RWPE2 (cell line): ENCODE results near the gene ALK.

Experiments
- ATAC-seq: fragments of 200-7000 bp; cut with Tn5 transposase; 3 replicates; pipeline ENCODE4 v1.9.1; 2021; ENCODE audit warnings: low read depth
- DNase-seq: peaks from one replicate; pipeline ENCODE4 v3.0.0-alpha.2; 2020; ENCODE audit warnings: low spot score
- H3K27ac ChIP-seq: fragments of 450-650 bp; 2 replicates; pipeline ENCODE4 v1.5.1; 2017; ENCODE audit warnings: mild to moderate bottlenecking; ENCODE audit not compliant: poor library complexity, severe bottlenecking
- H3K27me3 ChIP-seq: fragments of 250-450 bp; sonication (Bioruptor Pico); 2 replicates; pipeline ENCODE4 v1.5.1; 2021; ENCODE audit warnings: mild to moderate bottlenecking, moderate library complexity; ENCODE audit not compliant: insufficient read depth, poor library complexity, severe bottlenecking
- H3K36me3 ChIP-seq: fragments of 250-450 bp; sonication (Bioruptor Pico); 2 replicates; pipeline ENCODE4 v1.5.1; 2020; ENCODE audit warnings: low read depth, mild to moderate bottlenecking, moderate library complexity
- H3K4me1 ChIP-seq: fragments of 250-450 bp; sonication (Bioruptor Pico); 2 replicates; pipeline ENCODE4 v1.5.1; 2021; ENCODE audit warnings: mild to moderate bottlenecking, moderate library complexity; ENCODE audit not compliant: insufficient read depth, poor library complexity, severe bottlenecking
- H3K4me3 ChIP-seq: fragments of 250-450 bp; sonication (Bioruptor Pico); 2 replicates; pipeline ENCODE4 v1.5.1; 2021; ENCODE audit warnings: mild to moderate bottlenecking, moderate library complexity; ENCODE audit not compliant: severe bottlenecking
- H3K9me3 ChIP-seq: fragments of 250-450 bp; sonication (Bioruptor Pico); 2 replicates; pipeline ENCODE4 v1.5.1; 2021; ENCODE audit warnings: mild to moderate bottlenecking, moderate library complexity; ENCODE audit not compliant: severe bottlenecking
- CTCF ChIP-seq: fragments of 450-650 bp; IDR thresholded peaks from one replicate; pipeline ENCODE4 v1.5.1; 2017; ENCODE audit warnings: mild to moderate bottlenecking, moderate library complexity; ENCODE audit not compliant: poor library complexity, severe bottlenecking

Gene ALK

GRCh38 chr2:29273685-29274611, 647.4 kb downstream of the ALK start:
- H3K27ac ChIP-seq, result no peak overlapping the region
- no peak for TF ChIP-seq CTCF
- H3K9me3 ChIP-seq, result no peaks in the 10 kb centered on the region
- no peak for DNase-seq
- no peaks in the 10 kb centered on the region for H3K27me3 ChIP-seq
- H3K36me3 ChIP-seq, result no peaks in the 10 kb centered on the region
- H3K4me3 ChIP-seq, result no peak overlapping the region
- H3K4me1 ChIP-seq, result peaks cover 6% of the 10 kb centered on the region
- ATAC-seq, result peak; percentile 65; the same call in 2 of the 3 replicates

- H3K4me1 ChIP-seq, result peaks cover 6% of the 10 kb centered on the region
- DNase-seq (no peak), ATAC-seq (0 out of 3 replicates have a peak, but pooled peaks have one; percentile 23)
- TF ChIP-seq CTCF, result no peak
- H3K27ac ChIP-seq, result no peak overlapping the region
- no peaks in the 10 kb centered on the region for H3K27me3 ChIP-seq
- H3K9me3 ChIP-seq, result no peaks in the 10 kb centered on the region
- no peak overlapping the region for H3K4me3 ChIP-seq
- no peaks in the 10 kb centered on the region for H3K36me3 ChIP-seq
These were observed 648.2 kb downstream of the ALK start for GRCh38 chr2:29273004-29273684.

- H3K9me3 ChIP-seq, result no peaks in the 10 kb centered on the region
- ATAC-seq (no peak), DNase-seq (no peak)
- H3K27me3 ChIP-seq, result no peaks in the 10 kb centered on the region
- H3K4me1 ChIP-seq, result peaks cover 6% of the 10 kb centered on the region
- no peak overlapping the region for H3K4me3 ChIP-seq
- H3K36me3 ChIP-seq, result no peaks in the 10 kb centered on the region
- no peak overlapping the region for H3K27ac ChIP-seq
- no peak for TF ChIP-seq CTCF
These were observed 649.1 kb downstream of the ALK start for GRCh38 chr2:29272311-29272710.

- Histone ChIP-seq H3K36me3 (no peaks in the 10 kb centered on the region), H3K27me3 (no peaks in the 10 kb centered on the region), H3K4me1 (peaks cover 6% of the 10 kb centered on the region), H3K27ac (no peak overlapping the region), H3K9me3 (no peaks in the 10 kb centered on the region), H3K4me3 (no peak overlapping the region)
- DNase-seq (no peak), ATAC-seq (no peak)
- no peak for TF ChIP-seq CTCF
These were observed 650.7 kb downstream of the ALK start for GRCh38 chr2:29270701-29271121.
